GM12865 (cell line): ENCODE results near the gene MPI.
"Not testable (repeated sequence)": the region's sequence is repeated elsewhere in the genome, so short reads cannot be mapped to it uniquely, and the experiment has no call there.

Source experiments
- DNase-seq: peaks from one replicate; pipeline ENCODE4 v3.0.0; 2010; ENCODE audit warnings: low read depth
- H3K4me3 ChIP-seq: 2 replicates; pipeline ENCODE4 v1.5.1; 2011; ENCODE audit warnings: mild to moderate bottlenecking, low read depth, low read length, control low read depth
- CTCF ChIP-seq: IDR thresholded peaks from 2 replicates; pipeline ENCODE4 v1.5.1; 2011; ENCODE audit warnings: low read length, control low read depth, low read depth, inconsistent platforms; ENCODE audit not compliant: insufficient read depth; ENCODE audit errors: missing control alignments

MPI gene

GRCh38 chr15:74906450-74907162 is 16.8 kb downstream of the MPI start, which contains the start of gene FAM219B:
Gene FAM219B (minus strand): TSS chr15:74906851. CDS start chr15:74906800, 51 bp downstream.
- H3K4me3 ChIP-seq = peak within 1 kb of the TSS; percentile 67
- peak; percentile 92 for DNase-seq
- no peak for TF ChIP-seq CTCF

GRCh38 chr15:74907163-74907870 is 17.5 kb downstream of the MPI start:
- TF ChIP-seq CTCF = no peak
- H3K4me3 ChIP-seq = peak overlapping the region; percentile 67
- no peak for DNase-seq

- H3K4me3 ChIP-seq = no peak overlapping the region
- no peak for TF ChIP-seq CTCF
- no peak for DNase-seq
Measured at GRCh38 chr15:74908635-74909034, 18.8 kb downstream of the MPI start.

GRCh38 chr15:74913041-74913440 is 23.2 kb downstream of the MPI start:
- DNase-seq = no peak
- no peak for TF ChIP-seq CTCF
- no peak overlapping the region for H3K4me3 ChIP-seq

DNA sequence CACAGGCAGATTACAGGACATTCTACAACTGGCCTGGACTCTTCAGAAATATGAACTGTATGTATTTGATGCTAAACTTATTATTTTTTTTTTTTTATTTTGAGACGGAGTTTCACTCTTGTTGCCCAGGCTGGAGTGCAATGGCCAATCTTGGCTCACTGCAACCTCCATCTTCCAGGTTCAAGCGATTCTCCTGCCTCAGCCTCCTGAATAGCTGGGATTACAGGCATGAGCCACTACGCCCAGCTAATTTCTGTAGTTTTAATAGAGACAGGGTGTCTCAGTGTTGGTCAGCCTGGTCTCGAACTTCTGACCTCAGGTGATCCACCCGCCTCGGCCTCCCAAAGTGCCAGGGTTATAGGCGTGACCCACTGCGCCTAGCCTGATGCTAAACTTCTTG is 24.0 kb downstream of the MPI start:
- not testable (repeated sequence) for H3K4me3 ChIP-seq

DNA sequence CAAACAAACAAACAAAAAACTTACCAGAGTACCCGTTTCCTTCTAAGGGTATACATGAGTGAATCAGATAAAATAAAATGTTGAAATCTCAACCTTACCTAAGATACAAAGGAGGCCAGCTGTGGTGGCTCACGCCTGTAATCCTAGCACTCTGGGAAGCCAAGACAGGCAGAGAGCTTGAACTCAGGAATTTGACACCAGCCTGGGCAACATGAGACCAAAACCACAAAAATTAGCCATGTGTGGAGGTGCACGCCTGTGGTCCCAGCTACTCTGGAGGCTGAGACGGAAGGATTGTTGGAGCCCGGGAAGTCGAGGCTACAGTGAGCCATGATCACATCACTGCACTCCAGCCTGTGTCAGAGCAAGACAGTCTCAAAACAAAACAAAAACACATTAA is 27.8 kb downstream of the MPI start:
- TF ChIP-seq CTCF = no peak
- no peak overlapping the region for H3K4me3 ChIP-seq
- no peak for DNase-seq

More for the DNA sequence above, 24.0 kb downstream of the MPI start:
- not testable (repeated sequence) for DNase-seq

DNA sequence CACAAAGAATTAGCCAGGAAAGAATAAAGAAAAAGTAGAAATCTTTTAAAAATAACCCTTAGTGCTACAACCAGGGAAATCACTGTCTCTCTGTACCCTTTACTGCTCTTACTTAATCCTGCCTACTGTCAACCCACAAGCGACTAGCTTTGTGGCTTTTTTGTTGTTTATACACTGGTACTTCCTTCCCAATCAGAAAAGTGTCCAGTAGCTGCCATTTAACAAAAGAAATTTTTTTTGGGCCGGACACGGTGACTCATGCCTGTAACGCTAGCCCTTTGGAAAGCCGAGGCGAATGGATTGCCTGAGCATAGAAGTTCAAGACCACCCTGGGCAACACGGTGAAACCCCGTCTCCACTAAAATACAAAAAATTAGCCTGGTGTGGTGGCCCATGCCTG is 30.6 kb downstream of the MPI start:
- no peak for DNase-seq
- no peak for TF ChIP-seq CTCF
- no peak overlapping the region for H3K4me3 ChIP-seq
